GM12865 (cell line): ENCODE results near the gene MSMO1.
"Not testable (repeated sequence)": the region's sequence is repeated elsewhere in the genome, so short reads cannot be mapped to it uniquely, and the experiment has no call there.

Experiments used
- DNase-seq: peaks from one replicate; pipeline ENCODE4 v3.0.0; 2010; ENCODE audit warnings: low read depth
- H3K4me3 ChIP-seq: 2 replicates; pipeline ENCODE4 v1.5.1; 2011; ENCODE audit warnings: mild to moderate bottlenecking, low read depth, low read length, control low read depth
- CTCF ChIP-seq: IDR thresholded peaks from 2 replicates; pipeline ENCODE4 v1.5.1; 2011; ENCODE audit warnings: low read length, control low read depth, low read depth, inconsistent platforms; ENCODE audit not compliant: insufficient read depth; ENCODE audit errors: missing control alignments

MSMO1 gene

GRCh38 chr4:165327211-165328100 lies at the start of gene MSMO1:
Gene MSMO1, plus strand, starts transcription at chr4:165327669. Its CDS starts 5,702 bp downstream, at chr4:165333371.
- H3K4me3 ChIP-seq = peak within 1 kb of the TSS; percentile 91
- DNase-seq = peak; percentile 99
- no peak for TF ChIP-seq CTCF

GRCh38 chr4:165279531-165279930 lies 47.9 kb upstream of the MSMO1 start:
- not testable (repeated sequence) for H3K4me3 ChIP-seq, DNase-seq

GRCh38 chr4:165284697-165285096 lies 42.8 kb upstream of the MSMO1 start:
- not testable (repeated sequence) for DNase-seq, H3K4me3 ChIP-seq

GRCh38 chr4:165286619-165287340 lies 40.7 kb upstream of the MSMO1 start:
- peak; percentile 47 for DNase-seq
- H3K4me3 ChIP-seq = not testable (repeated sequence)

- no peak for DNase-seq
- H3K4me3 ChIP-seq = no peak overlapping the region
- TF ChIP-seq CTCF = no peak
These were observed 39.2 kb upstream of the MSMO1 start for GRCh38 chr4:165288226-165288625.

- no peak overlapping the region for H3K4me3 ChIP-seq
- no peak for TF ChIP-seq CTCF
- no peak for DNase-seq
These were observed 38.6 kb upstream of the MSMO1 start for GRCh38 chr4:165288639-165289422.

GRCh38 chr4:165289423-165289785 lies 38.1 kb upstream of the MSMO1 start:
- DNase-seq = no peak
- no peak overlapping the region for H3K4me3 ChIP-seq
- no peak for TF ChIP-seq CTCF

- H3K4me3 ChIP-seq = no peak overlapping the region
- DNase-seq = no peak
- no peak for TF ChIP-seq CTCF
These were observed 34.4 kb upstream of the MSMO1 start for GRCh38 chr4:165293061-165293460.
